Activated effector memory CD4-positive, alpha-beta T cell treated with anti-CD3 and anti-CD28 coated beads, Interleukin-2, amount 50 U/mL, for 16 hours (primary cell): ENCODE data around the gene RPS6KA2.

Source experiments
- DNase-seq: peaks from one replicate; pipeline ENCODE4 v3.0.0-alpha.2; 2020

RPS6KA2 gene

GRCh38 chr6:166627033-166627874, at the start of gene RPS6KA2:
RPS6KA2 (minus strand) TSS chr6:166627251; CDS start chr6:166627019, 232 bp downstream.
- DNase-seq = peak; percentile 100

DNA sequence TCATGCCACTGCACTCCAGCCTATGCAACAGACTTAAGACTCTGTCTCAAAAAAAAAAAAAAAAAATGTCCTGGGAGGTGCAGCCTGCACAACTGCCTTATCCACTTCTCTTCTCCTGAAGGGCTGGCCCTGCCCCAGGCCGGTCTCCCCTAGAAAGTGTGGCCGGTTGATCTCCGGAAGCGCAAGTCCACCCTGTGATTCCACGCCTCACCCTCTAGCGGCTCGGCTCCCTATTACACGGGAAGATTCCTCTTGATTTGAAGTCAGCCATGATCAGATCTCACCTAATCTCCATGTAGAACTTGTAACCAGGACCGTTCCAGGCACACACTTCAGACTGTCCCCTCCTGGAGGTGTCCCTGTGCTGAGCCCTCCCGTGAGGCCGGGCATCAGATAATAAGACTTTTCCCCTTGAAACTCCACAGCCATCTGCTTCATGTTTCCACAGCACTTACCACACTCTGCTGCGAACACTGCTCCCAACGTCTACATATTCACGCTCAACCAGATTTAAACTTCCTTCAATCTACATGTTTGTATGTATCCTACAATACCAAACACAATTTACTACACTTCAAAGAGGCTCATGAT, 49.3 kb upstream of the RPS6KA2 start:
- DNase-seq = no peak

GRCh38 chr6:166675736-166676135, 48.7 kb upstream of the RPS6KA2 start:
- no peak for DNase-seq

- DNase-seq = no peak
Measured at GRCh38 chr6:166673309-166673708, 46.3 kb upstream of the RPS6KA2 start.

- DNase-seq = no peak
Measured at GRCh38 chr6:166672624-166673206, 45.7 kb upstream of the RPS6KA2 start.

GRCh38 chr6:166672146-166672545, 45.1 kb upstream of the RPS6KA2 start:
- DNase-seq = no peak

DNA sequence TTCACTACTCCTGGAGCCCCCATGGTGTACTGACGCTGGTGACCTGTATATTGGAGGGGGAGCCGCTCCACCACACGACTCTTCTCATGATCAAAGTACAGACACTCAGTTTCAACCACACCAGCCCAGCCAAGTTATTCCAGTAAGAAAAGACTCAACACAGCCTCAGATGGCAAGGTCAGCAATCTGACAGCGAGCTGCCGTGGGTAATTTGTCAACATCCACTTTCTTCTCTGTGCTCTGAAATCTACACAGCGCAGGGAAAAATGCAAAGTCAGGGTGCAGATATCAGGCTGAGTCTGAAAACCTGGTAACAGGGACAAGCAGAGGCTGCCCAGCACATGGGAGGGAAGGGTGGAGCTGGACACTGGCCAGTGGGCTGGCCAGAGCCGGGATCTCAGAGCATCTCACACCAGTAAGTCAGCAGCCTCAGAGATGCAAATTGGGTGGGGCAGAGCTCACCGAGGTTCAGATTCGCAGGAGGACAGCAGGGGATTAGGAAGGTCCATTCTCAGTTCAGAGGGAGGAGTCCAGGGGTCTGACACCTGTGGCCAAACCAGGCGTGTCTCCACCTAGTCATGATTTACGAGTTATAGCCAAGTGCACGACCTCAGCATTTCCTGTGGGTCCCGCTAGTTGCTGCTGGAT, 44.5 kb upstream of the RPS6KA2 start:
- DNase-seq = no peak

DNA sequence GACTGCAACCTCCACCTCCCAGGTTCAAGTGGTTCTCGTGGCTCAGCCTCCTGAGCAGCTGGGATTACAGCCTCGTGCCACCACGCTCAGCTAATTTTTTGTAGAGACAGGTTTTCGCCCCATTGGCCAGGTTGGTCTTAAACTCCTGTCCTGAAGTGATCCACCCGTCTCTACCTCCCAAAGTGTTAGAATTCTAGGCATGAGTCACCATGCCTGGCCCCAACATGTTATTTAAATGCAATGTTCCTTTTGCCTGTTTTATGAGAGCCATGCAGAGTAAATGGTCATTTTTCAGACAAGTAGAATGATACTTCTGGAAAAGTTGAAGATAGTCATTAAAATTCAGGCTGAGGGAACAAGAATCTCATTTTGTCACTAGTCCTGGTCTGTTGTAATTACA, 43.8 kb upstream of the RPS6KA2 start:
- DNase-seq = no peak

DNA sequence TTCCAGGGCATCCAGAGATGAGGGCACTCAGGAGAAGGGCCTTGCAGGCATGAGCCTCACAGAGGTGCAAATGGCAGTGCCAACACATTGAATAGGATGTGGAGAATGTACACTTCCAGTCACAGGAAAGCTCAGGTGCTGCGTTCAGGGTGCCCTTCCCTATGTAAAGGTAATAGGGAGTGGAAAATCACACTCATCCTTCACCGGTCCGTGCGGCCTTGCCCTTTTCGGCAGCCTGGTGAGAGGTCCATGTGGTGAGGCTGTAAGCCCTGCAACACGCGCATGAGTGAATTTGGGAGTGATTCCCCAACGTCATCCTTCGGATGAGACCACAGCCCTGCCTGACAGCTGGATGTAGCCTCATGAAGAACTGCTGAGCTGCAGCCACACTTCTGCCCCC, 43.0 kb upstream of the RPS6KA2 start:
- DNase-seq = no peak

- DNase-seq = no peak
Measured at GRCh38 chr6:166667796-166668610, 41.0 kb upstream of the RPS6KA2 start.

- DNase-seq = no peak
Measured at GRCh38 chr6:166664135-166664534, 37.1 kb upstream of the RPS6KA2 start.

DNA sequence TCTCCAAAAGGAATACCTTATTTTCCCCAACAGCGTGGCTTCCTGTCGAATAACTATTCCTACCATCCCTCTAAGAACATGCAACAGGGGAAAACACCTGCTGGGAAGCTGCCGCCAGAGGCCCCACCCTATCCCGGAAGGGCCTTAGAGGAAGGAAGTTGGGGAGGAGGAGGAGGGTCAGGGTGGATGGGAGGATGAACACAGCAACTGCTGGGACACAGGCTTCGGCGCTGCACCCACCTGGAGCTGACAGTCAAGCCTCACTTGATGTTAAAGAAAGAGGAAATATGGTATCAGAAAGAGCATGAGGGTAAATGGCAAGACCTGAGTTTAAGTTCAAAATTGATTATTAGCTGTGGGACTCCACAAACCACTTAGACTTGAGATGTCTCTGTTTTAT, 36.5 kb upstream of the RPS6KA2 start:
- DNase-seq = no peak

DNA sequence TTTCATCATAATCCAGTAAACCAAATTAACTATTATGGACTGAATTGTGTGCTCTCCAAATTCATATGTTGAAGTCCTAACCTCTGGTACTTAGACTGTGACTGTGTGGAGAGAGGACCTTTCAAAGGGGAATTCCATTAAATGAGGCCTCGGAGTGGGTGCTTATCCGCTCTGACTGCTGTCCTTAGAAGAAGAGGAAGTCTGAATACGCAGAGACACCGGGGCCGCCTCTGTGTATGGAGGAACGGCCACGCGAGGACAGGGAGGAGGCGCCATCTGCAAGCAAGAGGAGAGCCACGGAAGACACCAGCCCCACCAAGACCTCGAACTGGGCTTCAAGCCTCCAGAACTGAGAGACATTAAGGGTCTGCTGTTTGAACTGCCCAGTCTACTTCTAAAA, 35.6 kb upstream of the RPS6KA2 start:
- no peak for DNase-seq

DNA sequence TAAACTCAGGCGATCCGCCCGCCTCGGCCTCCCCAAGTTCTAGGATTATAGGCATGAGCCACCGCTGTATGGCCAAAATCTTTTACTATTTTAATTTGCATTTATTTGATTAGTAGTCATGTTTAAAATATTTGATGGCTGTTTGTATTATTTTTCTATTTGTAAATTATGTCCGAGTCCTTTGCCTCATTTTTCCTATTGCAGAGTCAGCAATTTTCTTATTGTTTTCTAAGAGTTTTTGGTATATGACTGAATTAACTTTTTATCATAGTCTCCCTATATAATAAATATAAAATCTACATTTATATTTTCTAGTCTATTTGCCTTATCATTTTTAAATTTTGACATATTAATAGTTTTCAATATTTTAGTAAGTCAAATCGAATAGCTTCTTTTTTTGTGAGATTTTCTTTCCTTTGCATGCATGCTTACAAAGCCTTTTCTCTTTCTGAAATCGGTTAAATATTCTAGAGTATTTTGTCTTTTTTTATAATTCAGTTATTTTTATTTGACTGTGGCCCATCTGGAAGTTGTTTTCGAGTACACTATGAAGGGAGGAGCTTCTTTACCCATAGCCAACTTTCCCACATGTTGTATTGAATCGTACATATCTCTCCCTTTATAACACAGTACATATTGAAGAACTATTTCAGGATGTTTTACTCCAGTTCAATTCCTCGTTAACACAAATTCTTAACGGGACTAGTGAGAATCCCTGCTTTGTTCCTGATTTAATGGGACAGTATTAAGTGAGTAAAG, 34.5 kb upstream of the RPS6KA2 start:
- DNase-seq = no peak

- no peak for DNase-seq
Measured at GRCh38 chr6:166660157-166660688, 33.2 kb upstream of the RPS6KA2 start.

GRCh38 chr6:166659581-166659980, 32.5 kb upstream of the RPS6KA2 start:
- DNase-seq = no peak

- DNase-seq = no peak
Measured at GRCh38 chr6:166658792-166659150, 31.7 kb upstream of the RPS6KA2 start.

DNA sequence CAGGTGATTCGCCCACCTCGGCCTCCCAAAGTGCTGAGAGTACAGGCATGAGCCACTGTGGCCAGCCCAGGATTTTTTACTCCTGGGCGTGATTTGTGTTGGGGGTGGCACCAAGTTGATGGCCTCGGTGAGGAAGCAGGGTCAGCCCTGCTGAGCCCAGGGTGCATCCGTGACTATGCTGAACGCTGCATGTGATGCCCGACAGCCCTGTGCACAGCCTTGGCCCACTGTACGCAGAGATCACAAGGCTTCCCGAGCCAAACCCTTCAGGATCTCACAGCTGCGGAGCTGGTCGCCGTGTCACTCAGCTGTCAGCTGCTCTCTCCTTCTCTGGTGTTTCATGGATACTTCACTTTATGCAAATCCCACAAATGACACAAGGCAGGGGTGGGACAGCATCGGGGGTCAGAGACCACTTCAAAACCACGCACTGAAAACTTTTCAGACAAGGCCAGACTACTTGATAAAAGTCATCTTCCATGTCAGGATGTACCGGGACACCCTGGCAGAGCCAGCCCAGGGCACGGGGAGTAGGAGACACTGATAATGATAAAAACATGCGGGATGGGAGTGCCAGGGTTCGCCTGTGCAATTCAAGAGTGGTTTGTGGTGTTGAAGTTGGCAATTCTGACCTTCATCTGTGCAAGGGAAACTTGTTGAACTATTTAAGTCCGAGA, 31.2 kb upstream of the RPS6KA2 start:
- DNase-seq = no peak

- DNase-seq = no peak
Measured at GRCh38 chr6:166657531-166657930, 30.5 kb upstream of the RPS6KA2 start.

GRCh38 chr6:166656230-166657151, 29.4 kb upstream of the RPS6KA2 start:
- no peak for DNase-seq
